Smooth muscle cell (in vitro differentiated cells): ENCODE measurements around the gene CCR3. TPM values are rescaled to one million over a fixed set of nuclear protein-coding genes. Genes with fewer than 3 reads are reported as not detected.

ENCODE experiments used
- DNase-seq: peaks from one replicate; lab custom pipeline; 2025; ENCODE audit not compliant: unreplicated experiment; lab: John Stamatoyannopoulos, UW
- H2AFZ ChIP-seq: fragments of 200-600 bp; sonication (generic); 2 replicates; pipeline ENCODE4 v1.6.0; 2016; ENCODE audit warnings: antibody characterized with exemption, low read depth, mild to moderate bottlenecking
- H3F3A ChIP-seq: fragments of 200-600 bp; sonication (generic); 2 replicates; pipeline ENCODE4 v1.6.0; 2017; ENCODE audit warnings: antibody characterized with exemption, low read depth
- H3K27ac ChIP-seq: fragments of 200-600 bp; sonication (generic); 2 replicates; pipeline ENCODE4 v1.5.1; 2016; ENCODE audit warnings: low read depth, mild to moderate bottlenecking
- H3K27me3 ChIP-seq: fragments of 200-600 bp; sonication (generic); 2 replicates; pipeline ENCODE4 v1.6.1; 2016; ENCODE audit warnings: low read depth, mild to moderate bottlenecking
- H3K36me3 ChIP-seq: fragments of 200-600 bp; sonication (generic); 2 replicates; pipeline ENCODE4 v1.5.1; 2016; ENCODE audit warnings: low read depth
- H3K4me1 ChIP-seq: fragments of 200-600 bp; sonication (generic); 2 replicates; pipeline ENCODE4 v1.5.1; 2016; ENCODE audit warnings: low read depth
- H3K4me2 ChIP-seq: fragments of 200-600 bp; sonication (generic); 2 replicates; pipeline ENCODE4 v1.6.0; 2016; ENCODE audit warnings: mild to moderate bottlenecking
- H3K4me3 ChIP-seq: fragments of 200-600 bp; sonication (generic); 2 replicates; pipeline ENCODE4 v1.5.1; 2016; ENCODE audit warnings: mild to moderate bottlenecking
- H3K79me2 ChIP-seq: fragments of 200-600 bp; sonication (generic); 2 replicates; pipeline ENCODE4 v1.6.0; 2016; ENCODE audit warnings: low read depth, mild to moderate bottlenecking
- H3K9ac ChIP-seq: fragments of 200-600 bp; sonication (generic); 2 replicates; pipeline ENCODE4 v1.6.0; 2016; ENCODE audit warnings: low read depth
- H3K9me3 ChIP-seq: fragments of 200-600 bp; sonication (generic); replicated peaks from 2 replicates; pipeline ENCODE4 v1.5.1; 2016; ENCODE audit warnings: low read depth
- H4K20me1 ChIP-seq: fragments of 200-600 bp; sonication (generic); 2 replicates; pipeline ENCODE4 v1.6.0; 2016; ENCODE audit warnings: low read depth
- CTCF ChIP-seq: fragments of 200-600 bp; sonication (generic); IDR thresholded peaks from 2 replicates; pipeline ENCODE4 v1.5.1; 2017; ENCODE audit warnings: borderline replicate concordance, mild to moderate bottlenecking, antibody characterized with exemption; ENCODE audit not compliant: insufficient read depth, poor library complexity, severe bottlenecking
- WGBS: methylation state at CpG from one replicate; pipeline ENCODE4 v1.1.7; 2016; ENCODE audit warnings: low lambda C conversion rate; 5-methylcytosine and 5-hydroxymethylcytosine counted together
- polyA plus RNA-seq: library from polyadenylated mRNA; unstranded; fragments of >200 nt; fragmentation: Nextera tagmentation; extraction: Ambion mirVana; gene quantifications from 2 replicates; pipeline ENCODE4 v1.2.1, GENCODE V29; 2016
- total RNA-seq: library from RNA; depleted of rRNA; stranded (reverse); fragments of >200 nt; gene quantifications from 2 replicates; pipeline ENCODE4 v1.2.3, GENCODE V29; 2014

Gene CCR3
- total and polyA plus RNA-seq, 2 experiments from 2014 or later, result not detected

GRCh38 chr3:46293991-46294833 lies 52.0 kb downstream of the CCR3 start:
- Histone ChIP-seq H3K4me1 (no peaks in the 10 kb centered on the region), H4K20me1 (no peaks in the 10 kb centered on the region), H2AFZ (no peak overlapping the region), H3K9me3 (no peaks in the 10 kb centered on the region), H3F3A (no peaks in the 10 kb centered on the region), H3K27ac (no peak overlapping the region), H3K4me2 (no peak overlapping the region), H3K27me3 (no peaks in the 10 kb centered on the region), H3K4me3 (no peak overlapping the region), H3K9ac (no peak overlapping the region), H3K79me2 (no peaks in the 10 kb centered on the region), H3K36me3 (no peaks in the 10 kb centered on the region)
- no peak for DNase-seq
- no peak for TF ChIP-seq CTCF
- 93% methylated on average over 4 of the region's 4 CpGs for WGBS

DNA sequence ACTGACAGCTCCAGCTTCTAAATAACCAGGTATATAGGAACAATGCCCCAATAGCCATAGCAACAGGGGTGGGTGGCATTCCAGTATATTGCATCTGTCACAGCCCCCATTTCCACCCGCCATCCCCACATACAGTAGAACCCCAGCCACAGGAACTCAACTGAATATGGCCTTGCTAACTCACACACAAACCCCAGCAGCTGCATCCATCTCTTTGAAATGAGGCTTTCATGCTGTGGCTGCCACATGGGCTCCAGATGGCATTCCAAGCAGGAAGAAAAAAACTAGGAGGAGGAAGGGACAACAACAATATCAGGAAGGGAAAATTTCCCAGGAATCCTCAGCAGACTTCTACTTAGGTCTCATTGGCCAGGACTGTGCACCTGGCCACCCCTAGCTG lies 54.6 kb downstream of the CCR3 start:
- TF ChIP-seq CTCF, result no peak
- Histone ChIP-seq H3K36me3 (no peaks in the 10 kb centered on the region), H3K4me3 (no peak overlapping the region), H3K9ac (no peak overlapping the region), H3K27me3 (no peaks in the 10 kb centered on the region), H3K4me1 (no peaks in the 10 kb centered on the region), H3K27ac (no peak overlapping the region), H3K4me2 (no peak overlapping the region), H4K20me1 (no peaks in the 10 kb centered on the region), H3K9me3 (no peaks in the 10 kb centered on the region), H2AFZ (no peak overlapping the region), H3F3A (no peaks in the 10 kb centered on the region), H3K79me2 (no peaks in the 10 kb centered on the region)
- no peak for DNase-seq
- 84% methylated on average over 1 of the region's 1 CpG for WGBS

DNA sequence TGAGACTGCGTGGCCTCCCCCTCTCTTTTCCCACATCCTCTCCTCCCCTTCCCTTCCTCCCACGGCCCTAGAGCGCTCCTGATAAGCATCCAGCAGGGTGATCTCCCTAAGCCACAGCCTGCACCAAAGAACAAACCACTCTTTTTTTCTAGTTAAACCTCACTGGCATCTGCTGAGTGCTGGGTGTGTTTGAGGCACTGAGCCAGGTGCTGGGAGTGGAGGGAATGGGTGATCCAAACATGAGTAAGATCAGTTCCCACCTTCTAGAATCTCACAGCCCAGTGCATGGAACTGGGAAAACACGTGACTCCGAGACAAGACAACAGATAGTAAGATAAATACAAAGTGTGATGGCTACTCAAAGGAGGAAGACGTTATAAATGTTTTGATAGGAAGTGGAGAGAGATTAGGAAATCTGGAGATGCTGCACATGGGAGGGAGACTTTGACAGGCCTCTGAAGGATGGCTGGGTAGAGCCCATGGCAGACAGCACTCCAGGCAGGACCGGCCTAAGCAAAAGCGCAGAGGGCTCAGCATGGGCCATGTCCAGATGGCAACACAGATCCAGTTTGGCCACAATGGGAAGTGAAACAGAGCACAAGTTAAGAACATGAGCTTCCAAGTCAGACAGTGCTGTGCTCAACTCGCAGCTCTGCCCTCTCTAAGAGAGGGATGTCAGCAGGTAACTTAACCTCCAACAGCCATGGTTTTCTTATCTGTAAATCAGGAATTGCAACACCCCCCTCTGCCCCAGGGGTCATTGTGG lies 55.6 kb downstream of the CCR3 start:
- TF ChIP-seq CTCF, result no peak
- Histone ChIP-seq H3K9ac (no peak overlapping the region), H3K9me3 (no peaks in the 10 kb centered on the region), H3K36me3 (no peaks in the 10 kb centered on the region), H3K27ac (no peak overlapping the region), H3K79me2 (no peaks in the 10 kb centered on the region), H3K27me3 (no peaks in the 10 kb centered on the region), H4K20me1 (no peaks in the 10 kb centered on the region), H3K4me3 (no peak overlapping the region), H3K4me1 (no peaks in the 10 kb centered on the region), H3K4me2 (no peak overlapping the region), H3F3A (no peaks in the 10 kb centered on the region), H2AFZ (no peak overlapping the region)
- WGBS, result 60% methylated on average over 9 of the region's 9 CpGs
- no peak for DNase-seq
